Trophoblast cell (in vitro differentiated cells and primary cell): ENCODE results near the gene SLAIN2.

Experiments
- DNase-seq, 2 donors: peaks; one replicate each; pipeline ENCODE4 v3.0.0-alpha.2; 2016
- H2AFZ ChIP-seq: 2 replicates; pipeline ENCODE4 v1.6.1; 2013; ENCODE audit warnings: low read length, moderate library complexity, mild to moderate bottlenecking; ENCODE audit not compliant: insufficient read depth, poor library complexity
- H2AK5ac ChIP-seq: 2 replicates; pipeline ENCODE4 v1.6.1; 2013; ENCODE audit warnings: mild to moderate bottlenecking, low read length
- H2BK120ac ChIP-seq: 2 replicates; pipeline ENCODE4 v1.6.1; 2013; ENCODE audit warnings: low read length, mild to moderate bottlenecking, moderate library complexity; ENCODE audit not compliant: insufficient read depth, poor library complexity
- H2BK12ac ChIP-seq: 2 replicates; pipeline ENCODE4 v1.6.1; 2013; ENCODE audit warnings: mild to moderate bottlenecking, low read length, moderate library complexity
- H2BK5ac ChIP-seq: 2 replicates; pipeline ENCODE4 v1.6.1; 2013; ENCODE audit warnings: low read length, low read depth, moderate library complexity, mild to moderate bottlenecking; ENCODE audit not compliant: poor library complexity
- H3K14ac ChIP-seq: 2 replicates; pipeline ENCODE4 v1.6.1; 2013; ENCODE audit warnings: mild to moderate bottlenecking, low read length
- H3K18ac ChIP-seq: 2 replicates; pipeline ENCODE4 v1.6.1; 2013; ENCODE audit warnings: mild to moderate bottlenecking, low read length
- H3K23ac ChIP-seq: 2 replicates; pipeline ENCODE4 v1.6.1; 2013; ENCODE audit warnings: low read length
- H3K27ac ChIP-seq: 2 replicates; pipeline ENCODE4 v1.5.1; 2013; ENCODE audit warnings: low read depth, mild to moderate bottlenecking, inconsistent platforms, low read length, moderate library complexity
- H3K27me3 ChIP-seq: 2 replicates; pipeline ENCODE4 v1.6.1; 2013; ENCODE audit warnings: inconsistent platforms, mild to moderate bottlenecking, low read length, moderate library complexity; ENCODE audit not compliant: insufficient read depth
- H3K36me3 ChIP-seq, 2 experiments: 1 replicate in 1 of 2; 2 replicates in 1 of 2; pipeline ENCODE4 v1.6.1; 2013; ENCODE audit warnings: low read length in 2 of 2, mild to moderate bottlenecking in 2 of 2, moderate library complexity in 1 of 2; ENCODE audit not compliant: insufficient read depth in 2 of 2, control insufficient read depth in 1 of 2
- H3K4ac ChIP-seq: 2 replicates; pipeline ENCODE4 v1.6.1; 2013; ENCODE audit warnings: low read depth, mild to moderate bottlenecking, low read length, moderate library complexity
- H3K4me1 ChIP-seq, 2 experiments: 1 replicate in 1 of 2; 2 replicates in 1 of 2; pipeline ENCODE4 v1.6.1; 2013; ENCODE audit warnings: low read length in 2 of 2, mild to moderate bottlenecking in 2 of 2, moderate library complexity in 1 of 2; ENCODE audit not compliant: insufficient read depth in 2 of 2, control insufficient read depth in 1 of 2
- H3K4me2 ChIP-seq: 2 replicates; pipeline ENCODE4 v1.6.1; 2013; ENCODE audit warnings: inconsistent platforms, mild to moderate bottlenecking, low read length, moderate library complexity
- H3K4me3 ChIP-seq: 2 replicates; pipeline ENCODE4 v1.5.1; 2013; ENCODE audit warnings: mild to moderate bottlenecking, low read depth, low read length, inconsistent platforms
- H3K79me1 ChIP-seq: one replicate; pipeline ENCODE4 v1.6.1; 2013; ENCODE audit warnings: low read length
- H3K79me2 ChIP-seq: 2 replicates; pipeline ENCODE4 v1.6.1; 2013; ENCODE audit warnings: low read length, mild to moderate bottlenecking; ENCODE audit not compliant: control insufficient read depth, insufficient read depth, poor library complexity
- H3K9ac ChIP-seq: 2 replicates; pipeline ENCODE4 v1.6.1; 2013; ENCODE audit warnings: mild to moderate bottlenecking, low read length
- H3K9me3 ChIP-seq: 2 replicates; pipeline ENCODE4 v1.6.1; 2013; ENCODE audit warnings: low read depth, mild to moderate bottlenecking, control low read depth, inconsistent platforms, low read length; ENCODE audit not compliant: insufficient read depth
- H4K12ac ChIP-seq: 2 replicates; pipeline ENCODE4 v1.6.1; 2013; ENCODE audit warnings: low read depth, mild to moderate bottlenecking, low read length, moderate library complexity
- H4K8ac ChIP-seq: 2 replicates; pipeline ENCODE4 v1.6.1; 2013; ENCODE audit warnings: low read depth, mild to moderate bottlenecking, low read length, moderate library complexity
- H4K91ac ChIP-seq: one replicate; pipeline ENCODE4 v1.6.1; 2013; ENCODE audit warnings: low read depth, mild to moderate bottlenecking, low read length, moderate library complexity
- WGBS: extraction: QIAGEN DNeasy Blood & Tissue Kit; methylation state at CpG from one replicate; pipeline ENCODE4 v1.1.7; 2013; ENCODE audit warnings: missing lambda C conversion rate; ENCODE audit not compliant: insufficient read length, insufficient coverage; ENCODE audit errors: extremely low coverage; 5-methylcytosine and 5-hydroxymethylcytosine counted together

The SLAIN2 gene

GRCh38 chr4:48372272-48372671 lies 30.9 kb downstream of the SLAIN2 start:
- Histone ChIP-seq H3K4me1 (peaks cover 0 to 4% of the 10 kb centered on the region in 2 experiments), H2AK5ac (no peak overlapping the region), H4K91ac (no peak overlapping the region), H2BK5ac (no peak overlapping the region), H3K27me3 (no peaks in the 10 kb centered on the region), H3K4ac (no peak overlapping the region), H3K36me3 (peaks cover 0 to 2% of the 10 kb centered on the region in 2 experiments), H3K79me1 (no peaks in the 10 kb centered on the region), H3K4me3 (no peak overlapping the region), H3K9ac (no peak overlapping the region), H2BK12ac (no peak overlapping the region), H3K79me2 (no peaks in the 10 kb centered on the region), H3K27ac (no peak overlapping the region), H2AFZ (no peak overlapping the region), H3K14ac (no peak overlapping the region), H3K18ac (no peak overlapping the region), H4K12ac (no peak overlapping the region), H4K8ac (no peak overlapping the region), H2BK120ac (no peak overlapping the region), H3K9me3 (no peaks in the 10 kb centered on the region), H3K4me2 (no peak overlapping the region), H3K23ac (no peak overlapping the region)
- no peak for DNase-seq
- WGBS: no CpG with 5 or more reads among the region's 1 CpG

- H3K79me1 ChIP-seq: no peaks in the 10 kb centered on the region
- no peak overlapping the region for H2AFZ ChIP-seq
- H3K4me1 ChIP-seq: peaks cover 0 to 4% of the 10 kb centered on the region in 2 experiments
- H3K18ac ChIP-seq: no peak overlapping the region
- no peak overlapping the region for H3K9ac ChIP-seq
- H3K27ac ChIP-seq: no peak overlapping the region
- no peak overlapping the region for H2BK5ac ChIP-seq
- no peak overlapping the region for H4K8ac ChIP-seq
- H3K4me3 ChIP-seq: no peak overlapping the region
- H2AK5ac ChIP-seq: no peak overlapping the region
- no peak overlapping the region for H4K12ac ChIP-seq
- peak; percentile 27 to 42 for DNase-seq
- H3K9me3 ChIP-seq: no peaks in the 10 kb centered on the region
- H4K91ac ChIP-seq: no peak overlapping the region
- no peak overlapping the region for H2BK120ac ChIP-seq
- no peak overlapping the region for H3K14ac ChIP-seq
- H3K27me3 ChIP-seq: no peaks in the 10 kb centered on the region
- H2BK12ac ChIP-seq: no peak overlapping the region
- H3K23ac ChIP-seq: no peak overlapping the region
- H3K79me2 ChIP-seq: no peaks in the 10 kb centered on the region
- WGBS: no CpG with 5 or more reads among the region's 6 CpGs
- peaks cover 0 to 2% of the 10 kb centered on the region in 2 experiments for H3K36me3 ChIP-seq
- H3K4ac ChIP-seq: no peak overlapping the region
- no peak overlapping the region for H3K4me2 ChIP-seq
Observed at GRCh38 chr4:48375651-48376304, 34.4 kb downstream of the SLAIN2 start.

- Histone ChIP-seq H3K27me3 (no peaks in the 10 kb centered on the region), H3K79me2 (no peaks in the 10 kb centered on the region), H2BK12ac (no peak overlapping the region), H3K4me2 (no peak overlapping the region), H3K23ac (no peak overlapping the region), H2AK5ac (no peak overlapping the region), H3K79me1 (no peaks in the 10 kb centered on the region), H3K4ac (no peak overlapping the region), H4K8ac (no peak overlapping the region), H3K4me3 (no peak overlapping the region), H3K36me3 (peaks cover 6 to 7% of the 10 kb centered on the region in 2 experiments), H3K4me1 (peaks cover 0 to 4% of the 10 kb centered on the region in 2 experiments), H3K9ac (no peak overlapping the region), H3K9me3 (no peaks in the 10 kb centered on the region), H4K12ac (no peak overlapping the region), H2BK5ac (no peak overlapping the region), H3K18ac (no peak overlapping the region), H2AFZ (no peak overlapping the region), H2BK120ac (no peak overlapping the region), H3K14ac (no peak overlapping the region), H4K91ac (no peak overlapping the region), H3K27ac (no peak overlapping the region)
- no CpG with 5 or more reads among the region's 1 CpG for WGBS
- no peak for DNase-seq
Observed at GRCh38 chr4:48379587-48380180, 38.4 kb downstream of the SLAIN2 start.

GRCh38 chr4:48380583-48381167 lies 39.3 kb downstream of the SLAIN2 start:
- Histone ChIP-seq H3K4ac (no peak overlapping the region), H2AFZ (no peak overlapping the region), H2BK5ac (no peak overlapping the region), H2AK5ac (no peak overlapping the region), H3K4me1 (peaks cover 0 to 4% of the 10 kb centered on the region in 2 experiments), H3K79me2 (no peaks in the 10 kb centered on the region), H2BK120ac (no peak overlapping the region), H4K91ac (no peak overlapping the region), H3K27me3 (no peaks in the 10 kb centered on the region), H3K79me1 (no peaks in the 10 kb centered on the region), H3K18ac (no peak overlapping the region), H3K14ac (no peak overlapping the region), H3K9ac (no peak overlapping the region), H4K12ac (no peak overlapping the region), H3K9me3 (no peaks in the 10 kb centered on the region), H3K4me3 (no peak overlapping the region), H2BK12ac (no peak overlapping the region), H4K8ac (no peak overlapping the region), H3K4me2 (no peak overlapping the region), H3K27ac (no peak overlapping the region), H3K23ac (no peak overlapping the region), H3K36me3 (peaks cover 6 to 9% of the 10 kb centered on the region in 2 experiments)
- WGBS: no CpG with 5 or more reads among the region's 1 CpG
- DNase-seq: peak in 1 of 2 donors; percentile 33
